GM18498 (cell line): Measurements from ENCODE around the gene KCP.
A peak's percentile ranks its signal among the peaks of the same experiment; 100 is the strongest.

Source experiments
- ATAC-seq: cut with Tn5 transposase; IDR thresholded peaks from one replicate; pipeline ENCODE4 v1.9.1; 2021; ENCODE audit warnings: mild to moderate bottlenecking, moderate library complexity; ENCODE audit not compliant: unreplicated experiment

Gene KCP

DNA sequence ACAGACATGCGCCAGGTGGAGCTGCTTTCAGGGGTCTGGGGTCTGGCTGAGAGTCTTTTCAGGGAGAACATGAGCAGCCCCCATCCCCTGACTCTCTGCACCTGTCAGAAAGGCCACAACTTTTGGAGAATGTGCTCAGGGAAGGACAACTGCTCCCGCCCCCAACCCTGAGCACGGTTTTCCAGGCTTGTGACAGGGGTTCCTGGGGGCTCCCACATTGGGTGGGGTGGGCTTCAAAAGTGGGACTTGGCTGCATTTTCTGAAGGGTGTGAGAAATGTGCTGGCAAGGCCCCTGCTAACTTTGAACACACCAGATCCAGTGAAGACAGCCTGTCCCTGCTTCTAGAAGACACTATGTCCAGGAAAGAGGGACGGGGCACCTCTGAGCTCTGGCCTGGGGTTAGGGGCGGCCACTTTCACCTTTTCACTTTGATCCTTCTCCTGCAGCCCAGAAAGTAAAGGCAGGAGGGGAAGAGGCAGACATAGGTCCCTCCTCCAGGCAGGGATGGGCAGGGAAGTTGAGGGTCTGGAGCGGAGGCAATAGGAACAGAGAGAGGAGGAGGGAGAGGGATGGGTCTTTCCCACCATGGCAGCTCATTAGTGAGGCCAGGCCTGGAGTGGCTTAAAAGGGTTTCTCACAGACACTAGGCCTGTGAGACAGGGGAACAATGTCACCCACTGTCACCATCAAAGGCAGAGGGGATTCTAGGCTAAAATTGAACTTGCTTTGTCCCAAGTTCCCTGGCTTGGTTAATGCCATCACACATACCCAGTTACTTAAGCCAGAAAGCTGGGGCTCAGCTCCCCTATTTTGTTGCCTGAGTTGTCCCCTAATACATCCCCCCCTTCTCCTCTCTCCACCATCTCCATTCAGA lies 1.5 kb downstream of the KCP start:
- no peak for ATAC-seq

DNA sequence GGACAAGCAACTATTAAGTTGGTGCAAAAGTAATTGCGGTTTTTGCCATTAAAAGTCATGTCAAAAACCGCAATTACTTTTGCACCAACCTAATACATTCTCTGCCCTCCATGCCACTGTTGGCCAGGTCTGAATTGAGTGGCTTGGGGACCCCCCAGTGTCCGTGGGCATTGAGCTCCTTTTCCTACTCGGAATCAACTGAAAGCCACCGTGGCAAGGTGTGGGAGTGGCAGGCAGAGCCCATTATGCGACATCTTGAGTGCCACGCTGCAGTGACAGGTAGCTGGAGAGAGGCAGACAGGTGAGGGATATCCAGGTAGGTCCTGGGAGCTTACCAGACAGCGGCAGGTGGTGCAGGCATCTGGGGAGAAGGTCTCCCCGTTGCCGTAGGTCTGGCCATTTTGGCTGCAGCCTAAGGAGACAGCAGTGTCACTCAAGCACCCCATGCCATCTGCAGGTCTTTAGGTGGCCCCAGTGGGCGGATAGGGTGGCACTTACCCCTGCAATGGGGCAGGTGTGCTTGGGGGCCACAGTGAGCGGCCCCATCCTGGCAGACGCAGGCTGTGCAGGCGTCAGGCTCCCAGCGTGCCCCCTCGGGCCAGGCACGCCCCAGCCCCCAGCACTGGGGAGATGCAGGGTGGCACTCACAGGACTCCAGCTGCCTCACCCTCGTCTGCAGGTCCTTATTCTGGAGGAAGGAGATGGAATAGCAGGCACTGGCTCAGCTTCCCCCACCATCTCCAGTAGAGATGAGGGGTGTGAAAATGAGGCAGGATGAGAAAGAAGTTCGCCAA lies 3.5 kb downstream of the KCP start:
- ATAC-seq = no peak

DNA sequence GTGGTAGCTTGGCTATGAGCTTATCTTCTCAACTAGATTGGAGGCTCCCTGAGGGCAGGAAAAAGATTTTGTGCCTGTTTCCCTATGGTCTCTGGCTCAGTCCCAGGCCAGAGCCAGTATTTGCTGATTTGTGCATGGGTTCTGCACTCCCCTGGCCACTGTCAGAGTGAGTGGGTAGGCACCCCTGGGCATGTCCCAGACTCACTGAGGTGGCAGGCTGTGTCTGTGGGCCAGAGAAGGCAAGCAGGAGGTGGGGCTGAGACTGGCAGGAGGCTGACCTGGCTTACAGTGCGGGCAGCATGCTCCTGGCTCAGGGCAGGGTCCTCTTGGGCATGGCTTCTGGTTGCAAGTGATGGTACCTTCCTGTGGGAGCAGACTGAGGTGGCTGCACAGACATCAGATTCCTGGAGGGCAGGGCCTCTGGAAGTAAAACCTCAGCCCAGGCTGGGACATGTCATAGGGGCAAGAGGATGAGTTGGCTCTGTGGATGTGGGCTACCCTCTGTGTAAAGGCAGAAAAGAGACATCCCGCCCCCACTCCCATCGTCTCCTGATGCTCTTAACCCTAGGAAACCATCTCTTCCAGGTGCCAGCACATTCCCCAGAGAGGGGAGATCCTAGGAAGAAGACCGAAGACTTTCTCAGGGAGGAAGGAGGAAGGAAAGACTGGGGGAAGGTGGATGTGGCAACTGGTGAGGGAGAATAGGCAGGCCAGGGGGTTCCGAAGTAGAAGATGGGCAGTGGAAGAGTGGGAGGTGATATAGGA lies 4.3 kb downstream of the KCP start:
- no peak for ATAC-seq

DNA sequence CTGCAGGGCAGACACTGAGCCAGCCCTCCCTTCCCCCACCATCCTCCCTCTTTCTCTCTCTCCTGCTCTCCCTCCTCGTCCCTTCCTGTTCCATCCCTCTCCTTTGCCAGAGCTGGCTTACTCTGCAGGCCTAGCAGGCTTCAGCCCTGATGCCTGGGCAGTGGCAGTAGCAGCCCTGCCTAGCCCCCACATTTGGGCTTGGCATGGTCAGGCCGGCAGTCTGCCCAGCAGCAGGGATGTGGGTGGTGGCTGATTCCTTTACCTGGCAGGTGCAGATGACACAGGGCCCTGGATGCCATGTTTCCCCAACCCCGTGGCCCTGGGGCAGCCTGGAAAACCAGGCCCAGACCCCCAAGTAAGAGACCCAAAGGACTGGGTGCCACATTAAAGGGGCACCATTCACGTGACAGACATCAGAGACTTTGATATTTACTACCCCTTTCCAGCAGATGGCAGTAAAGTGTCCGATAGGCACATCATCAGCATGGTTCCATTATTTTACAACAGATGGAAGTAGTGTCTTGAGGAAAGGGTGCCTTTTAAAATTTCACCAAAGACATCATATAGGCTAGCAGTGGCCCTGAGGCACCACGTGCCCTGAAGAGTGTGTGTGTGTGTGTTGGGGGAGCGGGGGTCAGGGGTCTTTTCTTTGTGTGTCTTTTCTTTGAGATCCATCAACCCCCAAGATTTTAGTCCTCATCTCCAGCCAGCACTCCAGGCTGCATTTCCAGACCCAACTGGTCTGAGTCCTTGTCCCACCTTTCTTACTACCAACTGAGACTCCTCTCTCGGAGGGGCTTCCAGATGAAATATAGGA lies 5.9 kb downstream of the KCP start:
- ATAC-seq = peak; percentile 60

- ATAC-seq = no peak
Measured at GRCh38 chr7:128903621-128904361, 6.7 kb downstream of the KCP start.

DNA sequence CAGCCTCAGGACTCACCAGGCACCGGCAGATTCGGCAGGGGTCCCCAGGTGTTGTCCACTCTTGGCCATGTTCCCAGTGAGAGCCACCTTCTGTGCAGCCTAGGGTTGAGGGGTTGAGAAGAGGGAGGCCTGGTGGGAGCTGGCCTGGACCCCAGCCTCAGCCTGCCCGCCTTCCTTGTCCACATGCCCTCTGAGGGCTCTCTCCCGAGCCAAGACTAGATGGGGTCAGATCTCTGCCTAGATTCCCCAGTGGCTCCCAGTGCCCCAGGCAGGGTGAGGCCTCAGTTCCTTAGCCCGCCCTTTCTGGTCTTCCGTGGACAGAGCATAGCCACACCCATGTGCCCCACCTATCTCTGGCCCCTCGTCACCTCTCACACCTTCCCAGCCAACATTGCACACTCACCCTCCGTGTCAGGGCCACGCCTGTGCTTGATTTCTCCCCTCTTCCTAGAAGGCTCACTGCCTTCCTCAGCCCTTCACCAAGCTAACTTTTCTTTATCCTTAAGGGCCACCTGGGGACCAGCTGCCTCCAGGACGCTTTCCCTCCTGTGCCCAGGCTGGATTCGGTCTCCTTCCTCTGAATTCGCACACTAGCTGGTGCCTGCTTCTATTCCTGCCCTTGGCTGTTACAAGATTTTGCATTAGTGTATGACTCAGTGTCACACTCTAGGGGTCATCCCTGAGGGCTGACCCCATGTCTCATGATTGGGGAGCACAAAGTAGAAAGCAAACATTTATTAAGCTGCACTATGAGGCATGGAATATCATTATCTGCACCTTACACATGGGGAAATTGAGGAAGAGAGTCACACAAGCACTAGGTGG lies 7.5 kb downstream of the KCP start:
- ATAC-seq = no peak

DNA sequence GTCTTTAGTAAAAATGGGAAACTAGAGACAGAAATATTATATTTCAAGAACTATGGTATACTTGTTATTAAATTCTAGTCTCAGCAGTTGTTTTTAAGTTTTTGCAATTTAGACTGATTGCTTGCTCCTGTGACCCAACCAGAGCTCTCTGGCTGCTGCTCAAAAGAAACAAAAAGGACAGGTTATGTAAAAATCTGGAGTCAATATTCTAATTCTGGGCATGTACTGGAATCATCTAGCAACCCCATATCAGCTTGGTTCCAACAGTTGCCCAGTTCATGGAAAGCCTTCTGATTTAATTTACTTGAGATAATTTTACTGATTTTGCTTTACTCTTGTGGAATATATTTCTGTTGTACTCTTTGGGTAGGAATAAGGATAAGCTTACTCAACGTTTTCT lies 10.3 kb downstream of the KCP start:
- no peak for ATAC-seq

GRCh38 chr7:128899392-128899791 lies 11.1 kb downstream of the KCP start:
- ATAC-seq = no peak

- no peak for ATAC-seq
Measured at GRCh38 chr7:128895320-128895719, 15.2 kb downstream of the KCP start.

DNA sequence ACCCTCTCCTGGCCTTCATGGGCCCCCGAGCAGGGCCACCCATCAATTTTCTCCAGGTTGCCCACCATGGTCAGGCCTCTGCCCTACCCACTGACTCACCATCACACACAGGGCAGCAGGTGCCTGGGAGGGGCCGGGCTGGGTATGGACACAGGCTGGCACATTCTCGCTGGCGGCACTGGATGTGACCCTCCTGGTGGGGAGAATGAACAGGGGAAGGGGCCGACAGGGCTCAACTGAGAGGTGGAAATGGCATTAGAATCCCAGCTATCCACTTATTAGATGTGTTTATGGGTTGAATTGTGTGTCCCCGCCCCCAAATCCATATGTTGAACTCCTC lies 16.4 kb downstream of the KCP start:
- ATAC-seq = no peak

DNA sequence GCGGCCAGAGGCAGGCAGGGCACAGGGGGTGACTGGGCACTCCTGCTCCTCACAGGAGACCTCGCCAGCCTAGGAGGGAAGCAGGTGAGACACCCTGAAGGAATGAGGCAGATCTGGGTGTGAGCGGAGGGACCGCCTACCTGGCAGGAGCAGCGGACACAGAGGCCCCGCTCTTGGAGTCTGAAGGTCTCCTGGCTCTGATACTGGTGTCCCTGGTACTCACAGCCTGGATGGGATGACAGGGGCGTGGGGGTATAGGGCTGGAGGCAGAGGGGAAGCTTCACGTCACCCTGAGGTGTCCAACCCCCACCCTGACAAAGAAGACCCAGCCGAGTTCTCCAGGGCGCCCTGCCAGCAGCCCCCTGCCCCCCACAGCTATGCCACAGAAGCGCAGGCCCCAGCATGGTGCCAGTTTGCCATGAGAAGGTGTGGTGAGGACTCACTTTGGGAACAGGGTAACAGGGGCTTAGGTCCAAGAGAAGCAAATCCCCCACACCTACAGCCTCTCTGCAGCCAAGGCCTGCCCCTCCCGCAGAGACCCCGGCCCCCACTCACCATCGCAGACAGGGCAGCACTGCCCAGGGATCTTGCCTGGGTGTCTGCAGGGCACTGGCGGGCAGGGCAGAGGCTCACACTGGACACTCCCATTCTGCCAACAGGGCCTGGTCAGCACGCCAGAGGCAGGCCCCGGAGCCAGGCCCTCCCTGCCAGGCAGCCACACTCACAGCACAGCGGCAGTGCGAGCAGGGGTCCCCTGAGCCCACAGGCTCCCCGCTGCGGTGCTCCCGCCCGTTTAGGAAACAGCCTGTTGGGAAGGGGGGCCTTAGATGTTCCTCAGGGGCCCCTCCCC lies 17.0 kb downstream of the KCP start:
- ATAC-seq = no peak

GRCh38 chr7:128892521-128893250 lies 17.8 kb downstream of the KCP start:
- ATAC-seq = no peak

DNA sequence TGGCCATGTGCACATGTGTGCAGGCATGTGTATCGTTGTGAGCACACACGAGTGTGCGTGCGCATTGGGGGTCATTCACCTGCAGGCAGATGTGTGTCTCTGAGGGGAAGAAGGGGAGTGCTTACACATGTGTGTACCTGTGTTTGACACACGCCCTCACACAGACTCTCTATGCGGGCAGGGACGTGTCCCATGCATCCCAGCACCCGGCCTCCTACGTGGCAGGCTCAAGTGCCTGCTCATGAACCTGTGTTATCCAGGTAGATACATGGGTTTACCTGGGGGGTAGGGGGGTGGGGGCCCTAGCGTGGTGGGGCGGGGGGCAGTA lies 18.6 kb downstream of the KCP start:
- ATAC-seq = no peak

GRCh38 chr7:128891110-128891941 lies 19.2 kb downstream of the KCP start:
- no peak for ATAC-seq

- ATAC-seq = no peak
Measured at GRCh38 chr7:128890306-128891109, 20.0 kb downstream of the KCP start.

DNA sequence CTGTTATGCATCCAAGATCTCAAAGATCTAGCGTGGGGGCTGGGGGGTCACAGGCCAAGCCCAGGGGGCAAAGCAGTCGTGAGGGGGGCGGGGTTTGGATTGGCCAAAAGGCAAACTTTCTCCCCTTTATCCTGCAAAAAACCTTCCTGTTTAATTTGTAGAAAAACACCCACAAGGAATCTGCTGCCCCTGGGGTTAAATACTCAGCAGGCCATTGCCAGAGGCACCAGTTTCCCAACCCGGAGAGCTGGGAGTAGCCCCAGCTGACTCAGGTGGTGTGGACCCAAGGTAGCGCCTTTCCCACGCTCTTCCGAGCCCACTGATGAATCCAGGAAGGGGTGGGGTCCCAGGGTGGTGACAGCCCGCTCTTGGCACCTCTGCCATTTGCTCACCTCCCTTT lies 21.4 kb downstream of the KCP start:
- ATAC-seq = no peak
